OCI-LY7 (cell line): Measurements from ENCODE around the gene FSD2.

Experiments used
- EZH2phosphoT487 ChIP-seq: fragments of 200-600 bp; sonication (generic); IDR thresholded peaks from 2 replicates; pipeline ENCODE4 v1.6.1; 2018; ENCODE audit warnings: low read depth, borderline replicate concordance, mild to moderate bottlenecking, mixed run types, antibody characterized with exemption, low read length, moderate library complexity, mixed read lengths
- TF ChIP-seq, protein P1 (sequence below): fragments of 200-600 bp; sonication (generic); conservative IDR thresholded peaks from 2 replicates; pipeline ENCODE4 v1.5.1; 2014; ENCODE audit warnings: mild to moderate bottlenecking, antibody characterized with exemption, low read length, moderate library complexity, mixed read lengths

- TF ChIP-seq, protein P1, sequence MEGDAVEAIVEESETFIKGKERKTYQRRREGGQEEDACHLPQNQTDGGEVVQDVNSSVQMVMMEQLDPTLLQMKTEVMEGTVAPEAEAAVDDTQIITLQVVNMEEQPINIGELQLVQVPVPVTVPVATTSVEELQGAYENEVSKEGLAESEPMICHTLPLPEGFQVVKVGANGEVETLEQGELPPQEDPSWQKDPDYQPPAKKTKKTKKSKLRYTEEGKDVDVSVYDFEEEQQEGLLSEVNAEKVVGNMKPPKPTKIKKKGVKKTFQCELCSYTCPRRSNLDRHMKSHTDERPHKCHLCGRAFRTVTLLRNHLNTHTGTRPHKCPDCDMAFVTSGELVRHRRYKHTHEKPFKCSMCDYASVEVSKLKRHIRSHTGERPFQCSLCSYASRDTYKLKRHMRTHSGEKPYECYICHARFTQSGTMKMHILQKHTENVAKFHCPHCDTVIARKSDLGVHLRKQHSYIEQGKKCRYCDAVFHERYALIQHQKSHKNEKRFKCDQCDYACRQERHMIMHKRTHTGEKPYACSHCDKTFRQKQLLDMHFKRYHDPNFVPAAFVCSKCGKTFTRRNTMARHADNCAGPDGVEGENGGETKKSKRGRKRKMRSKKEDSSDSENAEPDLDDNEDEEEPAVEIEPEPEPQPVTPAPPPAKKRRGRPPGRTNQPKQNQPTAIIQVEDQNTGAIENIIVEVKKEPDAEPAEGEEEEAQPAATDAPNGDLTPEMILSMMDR: no peak
- no peak for TF ChIP-seq EZH2phosphoT487
Measured at GRCh38 chr15:82743810-82744209, 62.1 kb downstream of the FSD2 start.
